Left kidney (tissue), 2 donors: Measurements from ENCODE around the gene HHLA2. TPM values are rescaled to one million over a fixed set of nuclear protein-coding genes. Genes with fewer than 3 reads are reported as not detected.

Source experiments
- DNase-seq: peaks from one replicate; pipeline ENCODE4 v3.0.0-alpha.2; 2013
- polyA plus RNA-seq: library from polyadenylated mRNA; unstranded; fragments of 120-200 nt; gene quantifications from one replicate; pipeline ENCODE4 v1.2.1, GENCODE V29; 2013; ENCODE audit not compliant: insufficient read length

The HHLA2 gene
- polyA plus RNA-seq, 1 donor: 21.3 TPM

DNA sequence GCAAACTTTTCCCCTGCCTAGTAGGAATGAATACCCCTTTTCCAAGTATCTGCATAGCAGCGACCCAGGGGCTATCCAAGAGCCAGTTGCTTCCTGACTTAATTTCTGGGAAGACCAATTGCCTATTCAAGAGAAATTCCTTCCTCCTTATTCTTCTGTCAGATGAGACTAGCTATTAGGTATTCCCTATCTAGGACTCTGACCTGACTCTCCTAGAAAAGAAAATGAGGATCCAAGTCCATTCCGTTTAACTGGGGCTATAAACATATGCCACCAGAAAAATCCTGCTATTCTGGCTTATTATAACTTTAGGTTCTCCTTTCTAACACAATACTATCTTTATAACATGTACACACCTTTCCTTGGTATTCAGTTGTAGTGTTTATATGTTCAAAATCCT lies 1.7 kb downstream of the HHLA2 start:
- no peak for DNase-seq

DNA sequence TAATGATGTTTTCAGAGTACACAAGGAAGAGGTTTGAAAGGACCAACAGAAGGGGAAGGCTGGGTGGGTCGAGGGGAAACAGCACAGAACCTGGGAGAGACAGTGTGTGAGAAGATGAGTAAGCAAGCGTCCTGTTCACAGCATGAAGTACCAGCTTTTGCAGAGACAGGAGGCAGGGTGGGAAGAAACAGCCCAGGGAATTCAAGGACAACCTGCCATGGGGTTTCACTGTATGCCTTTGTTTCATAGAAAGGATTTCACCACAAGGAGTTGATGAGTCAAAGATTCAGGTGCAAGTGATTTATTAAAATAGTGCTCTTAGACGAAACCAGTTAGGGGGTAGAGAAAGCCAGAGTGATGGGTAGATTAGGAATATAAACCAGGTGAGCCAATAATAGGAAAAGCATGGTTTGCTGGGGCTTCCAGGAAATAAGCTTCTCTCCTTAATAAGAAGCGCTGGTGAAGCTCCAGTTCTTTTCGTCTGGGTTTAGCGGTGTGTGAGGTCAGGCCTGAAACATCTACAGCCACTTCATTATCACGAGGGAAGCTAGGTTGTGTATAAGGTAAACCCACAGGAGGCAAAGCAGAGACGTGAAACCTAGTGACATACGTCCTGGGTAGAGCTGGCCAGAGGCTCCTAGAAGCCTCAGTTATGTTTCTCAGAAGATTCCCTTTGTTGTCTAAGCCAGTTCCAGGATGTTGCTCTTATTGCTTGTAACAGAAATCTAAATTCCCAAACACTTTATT lies 3.9 kb downstream of the HHLA2 start:
- no peak for DNase-seq

DNA sequence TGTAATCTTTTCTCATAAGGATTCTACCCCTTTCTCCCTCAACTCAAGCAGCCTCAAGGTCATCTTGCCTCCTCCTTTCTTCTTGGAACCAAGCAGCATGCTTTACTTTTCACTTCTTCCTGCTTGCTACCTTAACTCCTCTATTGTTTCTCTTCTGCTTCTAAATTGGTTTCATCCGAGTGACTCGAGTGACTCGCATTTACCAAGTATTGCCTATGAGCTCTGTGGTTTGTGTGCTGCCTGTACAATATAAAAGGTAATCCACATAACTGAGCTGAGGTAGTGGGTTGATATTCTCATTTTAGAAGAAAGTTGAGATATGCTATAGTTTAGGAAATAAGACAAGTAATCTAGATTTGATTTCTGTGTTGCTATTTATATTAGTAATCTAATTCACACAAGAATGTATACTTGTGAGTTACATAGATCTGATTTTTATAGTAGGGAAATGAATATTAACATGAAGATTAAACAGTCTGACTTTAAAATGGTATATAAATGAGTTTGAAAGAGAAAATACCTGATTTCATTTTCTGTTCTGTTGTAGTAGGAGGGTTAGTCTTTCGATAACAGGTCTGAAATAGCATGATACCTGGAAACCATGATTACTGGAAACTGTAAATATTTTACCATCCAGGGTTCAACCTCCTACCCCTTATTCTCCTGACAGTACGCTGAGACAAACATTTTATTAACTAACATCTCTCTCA lies 5.5 kb downstream of the HHLA2 start:
- DNase-seq: no peak

DNA sequence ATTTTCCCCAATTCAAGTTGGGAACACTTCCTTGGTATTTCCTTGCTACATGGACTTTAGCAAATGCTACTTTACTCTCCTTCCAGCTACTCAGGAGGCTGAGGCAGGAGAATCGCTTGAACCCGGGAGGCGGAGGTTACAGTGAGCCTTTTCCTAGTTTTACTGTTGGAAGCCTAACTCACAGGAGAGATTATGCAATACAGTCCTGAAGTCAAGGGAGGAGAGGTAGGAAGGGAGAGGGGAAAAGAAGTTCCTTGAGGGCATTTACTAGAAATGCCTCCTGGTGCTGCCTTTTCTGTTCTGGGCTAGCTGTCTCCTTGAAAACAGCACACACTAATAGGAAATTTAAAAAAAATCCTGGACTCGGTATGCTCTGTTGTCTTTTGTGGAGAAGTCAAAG lies 6.2 kb downstream of the HHLA2 start:
- no peak for DNase-seq

DNA sequence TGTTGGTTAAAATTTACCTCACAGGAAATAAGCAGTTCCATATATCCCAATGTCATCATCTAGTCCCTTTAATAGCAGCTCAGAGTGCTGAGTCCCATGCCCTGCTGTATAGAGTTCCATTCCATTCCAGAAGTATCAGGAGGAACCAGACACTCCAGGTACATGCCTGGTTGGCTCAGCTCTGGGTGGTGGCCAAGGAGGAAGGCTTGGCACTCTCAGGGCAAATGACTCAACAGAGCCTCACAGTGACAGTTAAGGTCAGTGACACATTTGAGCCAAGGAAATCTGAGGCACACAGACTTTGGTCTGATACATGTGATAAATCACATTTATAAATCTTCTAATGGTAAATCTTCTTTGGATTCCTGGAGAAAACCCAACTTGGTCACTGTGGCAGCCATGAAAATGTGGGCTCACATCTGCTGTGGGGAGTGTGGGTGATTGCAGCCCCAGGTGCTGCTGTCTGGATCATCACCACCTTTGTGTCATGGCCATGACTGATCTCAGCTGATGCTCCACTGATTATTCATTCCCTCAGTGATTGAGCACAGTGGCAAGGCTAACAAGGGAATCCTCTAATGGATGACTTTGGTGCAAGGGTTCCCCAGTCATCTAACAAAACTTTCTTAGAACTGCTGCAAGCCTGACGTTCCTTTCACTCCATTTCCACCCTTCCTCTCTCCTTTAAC lies 9.3 kb downstream of the HHLA2 start:
- no peak for DNase-seq

DNA sequence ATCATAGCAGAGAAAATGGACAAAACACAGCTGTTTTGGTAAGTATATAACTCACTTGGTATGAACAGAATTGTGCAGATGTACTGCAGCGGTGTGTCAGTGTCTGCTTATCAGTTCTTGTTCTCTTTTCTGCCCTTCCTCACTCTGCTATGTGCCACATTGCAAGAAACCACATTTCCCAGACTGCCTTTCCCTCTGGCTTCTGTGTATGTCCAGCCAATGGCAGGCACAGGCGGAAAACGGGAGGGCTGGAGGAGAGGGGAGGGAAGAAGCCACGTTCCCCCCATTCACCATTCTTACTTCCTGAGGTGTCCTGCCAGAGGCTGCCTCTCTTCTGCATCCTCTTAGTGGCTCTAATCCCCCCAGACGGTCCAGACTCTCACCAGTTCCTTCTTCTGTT lies 15.4 kb downstream of the HHLA2 start:
- no peak for DNase-seq

DNA sequence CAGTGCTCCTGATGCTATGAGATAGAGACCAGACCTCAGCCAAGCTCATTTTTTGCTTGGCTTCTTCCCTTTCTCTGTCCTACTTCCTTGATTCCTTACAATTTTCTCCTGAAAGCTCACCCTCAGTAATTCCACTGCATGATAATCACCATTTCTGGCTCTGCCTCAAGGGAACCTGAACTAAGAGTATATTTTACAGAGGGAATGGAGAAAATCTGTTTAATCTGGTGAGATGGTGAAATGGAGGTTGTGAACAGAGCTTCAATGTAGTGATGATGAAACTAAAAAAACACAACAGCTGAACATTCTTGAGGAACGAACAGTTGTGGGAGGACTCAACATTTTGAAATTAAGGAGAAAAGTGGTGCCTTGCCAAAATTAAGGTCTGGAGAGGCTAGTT lies 16.3 kb downstream of the HHLA2 start:
- DNase-seq: no peak

DNA sequence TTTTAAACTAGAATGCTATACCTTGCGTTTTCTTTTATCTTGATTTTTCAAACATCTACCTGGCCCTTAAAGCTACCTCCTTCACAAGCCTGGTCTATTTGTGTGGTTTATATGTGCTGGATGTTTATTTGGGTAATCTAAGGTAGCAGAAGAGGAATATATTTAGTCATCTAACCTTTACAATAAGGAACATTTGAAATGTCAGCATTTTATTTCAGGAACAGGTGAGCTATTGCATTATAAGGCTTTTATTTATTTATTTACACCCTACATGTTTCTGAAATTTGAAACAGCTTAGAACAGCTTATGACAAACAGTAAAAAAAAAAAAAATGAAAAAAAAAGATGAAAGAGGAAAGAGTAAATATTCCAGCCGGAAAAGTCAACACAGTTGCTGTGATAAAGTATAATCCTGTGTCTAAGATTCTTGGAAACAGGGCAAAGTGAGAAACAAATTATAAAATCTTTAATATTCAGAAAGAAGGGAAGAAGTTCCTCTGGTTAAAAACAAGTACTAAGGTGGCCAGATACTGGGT lies 19.5 kb downstream of the HHLA2 start:
- no peak for DNase-seq

DNA sequence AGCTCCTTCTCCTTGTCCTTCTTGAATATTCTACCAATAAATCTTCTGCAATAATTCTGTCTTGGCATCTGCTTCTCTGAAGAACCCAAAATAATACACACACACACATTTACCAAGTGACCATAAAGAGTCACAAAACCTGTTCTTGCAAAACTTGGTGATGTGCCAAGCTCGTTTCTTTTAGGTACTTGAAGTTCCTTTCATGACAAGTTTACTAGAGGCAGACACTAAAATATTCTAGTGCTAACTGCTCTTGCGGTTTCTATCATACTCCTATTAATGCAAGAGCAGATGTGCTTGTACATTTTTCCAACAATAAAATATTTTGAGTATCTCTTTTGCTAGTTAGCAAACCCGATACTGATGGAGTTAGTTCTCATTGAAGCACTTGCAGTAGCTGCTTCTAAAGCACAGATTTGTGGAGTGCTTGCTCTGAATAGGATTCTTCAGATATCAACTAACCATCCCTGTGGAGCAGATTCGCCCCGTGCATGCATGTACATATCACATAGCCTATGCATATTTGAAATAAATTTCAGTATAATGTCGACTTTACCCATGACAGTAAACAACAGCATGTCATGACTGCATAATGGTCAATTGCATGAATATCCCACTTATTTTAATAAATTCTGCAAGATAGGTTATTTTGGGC lies 23.2 kb downstream of the HHLA2 start:
- DNase-seq: peak; percentile 26

DNA sequence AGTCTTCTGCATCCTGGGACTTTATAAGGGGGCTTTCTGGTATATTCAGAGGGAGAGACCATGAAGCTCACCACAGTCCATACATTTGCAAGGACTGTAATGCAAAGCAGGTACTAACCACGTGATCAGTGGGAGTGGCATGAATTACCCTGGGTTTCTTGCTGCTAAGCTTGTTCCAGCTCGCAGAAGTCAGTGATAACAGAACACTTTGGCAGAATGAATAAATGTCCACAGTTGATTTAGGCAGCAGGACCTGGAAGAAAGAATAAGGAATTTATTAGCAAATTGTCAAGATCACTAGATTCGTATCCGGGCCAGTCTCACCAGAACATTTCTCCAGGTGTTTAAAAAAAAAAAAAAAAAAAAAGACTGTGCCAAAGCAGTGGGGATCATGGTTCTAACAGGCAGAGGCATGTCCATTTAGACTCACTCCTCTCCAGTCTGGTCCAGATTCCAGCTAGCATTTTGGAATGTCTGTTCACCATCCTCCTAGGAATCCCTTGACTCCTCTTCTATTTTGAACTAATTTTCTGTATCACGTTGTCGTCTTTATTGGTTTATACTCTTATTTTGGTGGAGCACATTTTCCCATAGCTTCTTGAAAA lies 24.5 kb downstream of the HHLA2 start:
- DNase-seq: no peak

DNA sequence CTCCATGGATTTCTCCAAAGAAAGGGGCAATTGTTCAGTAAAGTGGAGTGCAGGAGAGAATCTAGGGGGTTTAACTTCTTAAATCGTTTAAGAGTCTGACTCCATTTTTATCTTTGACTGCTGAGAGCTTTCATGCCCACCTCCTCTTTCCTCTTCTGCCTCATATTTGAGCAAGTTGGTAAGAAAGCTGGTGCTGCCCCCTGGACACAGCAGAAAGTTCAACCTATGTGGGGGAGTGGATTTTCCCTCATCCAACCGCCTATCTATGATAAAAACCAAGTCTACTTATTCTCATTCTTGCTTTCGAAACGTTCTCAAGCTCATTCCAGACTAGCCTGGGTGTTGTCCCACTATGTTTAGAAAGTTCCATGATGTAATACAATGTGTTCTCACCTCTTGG lies 26.0 kb downstream of the HHLA2 start:
- no peak for DNase-seq

DNA sequence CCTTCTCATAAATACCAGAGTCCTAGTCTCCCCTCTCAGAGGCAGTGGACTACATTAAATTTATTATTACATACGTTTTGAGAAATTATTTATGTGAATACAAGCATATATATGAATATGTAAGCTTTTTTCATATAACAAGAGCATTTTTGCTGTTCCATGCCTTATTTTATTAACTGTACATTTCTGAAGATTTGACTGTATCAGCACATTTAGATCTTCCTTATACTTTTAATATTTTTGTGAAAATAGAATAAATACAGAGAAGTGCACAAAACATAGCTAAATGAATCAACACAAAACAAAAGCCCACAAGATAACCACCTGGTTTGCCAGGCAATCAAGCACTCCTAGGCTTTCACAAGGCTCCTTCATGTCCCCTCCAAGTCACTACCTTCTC lies 27.8 kb downstream of the HHLA2 start:
- DNase-seq: no peak

DNA sequence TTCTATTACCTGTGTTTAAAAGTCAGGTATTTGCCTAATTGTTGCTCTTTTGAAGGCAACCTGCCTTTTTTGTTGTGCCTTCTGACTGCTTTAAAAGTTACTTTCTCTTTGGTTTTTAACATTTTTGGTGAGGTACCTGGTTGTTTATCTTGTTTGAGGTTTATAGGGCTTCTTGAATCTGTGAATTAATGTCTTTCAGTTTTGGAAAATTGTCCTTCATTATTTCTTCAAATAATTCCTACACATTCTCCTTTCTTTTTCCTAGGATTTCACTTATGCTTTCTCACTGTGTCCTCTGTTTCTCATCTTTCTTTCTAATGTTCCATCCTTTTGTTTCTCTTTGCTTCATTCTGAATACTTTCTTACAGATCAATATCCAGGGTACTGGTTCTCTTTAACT lies 30.8 kb downstream of the HHLA2 start:
- DNase-seq: no peak

DNA sequence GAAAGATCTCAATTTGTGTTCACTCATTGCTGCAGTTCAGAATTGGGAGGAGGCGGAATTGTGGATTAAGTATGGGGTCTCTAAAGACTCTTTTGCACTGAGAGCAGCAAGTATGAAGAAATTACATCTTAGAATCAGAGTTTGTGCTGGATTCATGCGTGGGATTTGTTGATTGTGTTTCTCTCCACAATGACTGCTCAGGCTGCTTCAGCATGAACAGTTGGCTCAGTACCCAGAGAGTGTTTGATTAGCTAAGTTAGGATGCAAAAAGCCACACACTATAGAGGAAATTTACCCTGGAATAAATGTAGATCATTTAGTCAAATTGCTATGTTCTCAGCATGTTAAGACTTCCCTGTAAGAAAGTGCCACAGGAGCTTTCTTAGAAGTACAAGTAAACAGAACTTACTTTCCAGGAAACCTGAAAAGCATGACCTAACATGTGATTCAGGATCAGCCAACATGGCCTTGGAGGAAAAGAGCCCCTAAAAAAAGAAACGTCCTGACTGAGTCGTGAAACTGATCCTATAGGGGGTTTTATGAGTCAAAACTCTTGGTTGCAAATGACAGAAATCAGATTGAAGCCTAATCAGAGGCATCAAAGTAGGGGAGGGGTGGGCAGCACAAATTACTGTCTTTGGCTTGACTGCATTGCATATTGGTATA lies 32.6 kb downstream of the HHLA2 start:
- no peak for DNase-seq

DNA sequence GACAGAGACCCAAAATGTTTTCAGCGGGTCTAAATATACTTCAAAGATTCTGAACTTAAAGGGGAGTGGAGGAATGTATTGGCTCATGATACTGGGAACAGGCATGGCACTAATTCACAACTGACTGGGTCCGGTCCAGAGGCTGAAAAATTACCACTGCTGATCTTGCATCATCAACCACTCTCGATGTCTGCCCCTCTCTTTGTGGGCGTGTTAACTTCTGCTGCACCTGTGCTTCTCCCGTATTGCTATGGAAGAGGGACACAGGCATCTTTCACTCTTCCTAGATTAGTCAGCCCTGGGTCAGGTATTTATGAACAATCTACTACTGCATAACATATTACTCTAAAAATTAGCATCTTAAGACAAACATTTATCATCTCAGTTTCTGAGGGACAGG lies 33.2 kb downstream of the HHLA2 start:
- DNase-seq: no peak

DNA sequence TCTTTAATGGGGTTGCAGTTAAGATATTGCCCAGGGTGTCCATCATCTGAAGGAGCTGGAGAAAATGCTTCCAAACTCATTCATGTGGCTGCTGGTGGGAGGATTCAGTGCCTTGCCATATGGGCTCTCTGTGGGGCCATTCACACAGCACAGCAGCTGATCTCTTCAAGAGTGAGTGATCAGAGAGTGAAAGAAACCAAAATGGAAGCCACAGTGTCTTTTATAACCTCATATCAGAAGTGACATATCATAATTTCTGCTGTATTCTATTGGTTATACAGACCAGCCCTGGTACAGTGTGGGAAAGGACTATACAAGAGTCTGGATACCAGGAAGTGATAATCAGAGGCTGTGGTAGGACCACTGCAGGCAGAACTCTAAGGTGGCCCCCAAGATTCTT lies 33.6 kb downstream of the HHLA2 start:
- no peak for DNase-seq

DNA sequence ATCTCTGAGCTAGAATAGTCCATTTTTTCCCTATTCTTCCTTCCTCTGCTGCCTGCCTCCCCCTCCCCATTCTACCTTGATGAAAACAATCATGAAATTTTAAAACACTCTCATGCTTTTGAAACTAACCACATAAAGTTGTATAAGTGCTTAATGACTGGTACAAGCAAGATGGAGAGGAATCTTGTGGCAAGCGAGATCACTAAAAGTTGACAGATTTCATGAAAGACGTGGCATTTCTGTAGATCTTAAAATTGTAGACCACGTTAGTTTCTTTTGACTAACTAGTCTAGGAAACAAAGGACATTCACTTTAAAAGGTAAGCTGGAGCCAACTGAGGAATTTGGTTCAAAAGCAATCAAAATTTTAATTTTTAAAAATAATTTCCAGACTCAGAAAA lies 35.4 kb downstream of the HHLA2 start:
- no peak for DNase-seq

DNA sequence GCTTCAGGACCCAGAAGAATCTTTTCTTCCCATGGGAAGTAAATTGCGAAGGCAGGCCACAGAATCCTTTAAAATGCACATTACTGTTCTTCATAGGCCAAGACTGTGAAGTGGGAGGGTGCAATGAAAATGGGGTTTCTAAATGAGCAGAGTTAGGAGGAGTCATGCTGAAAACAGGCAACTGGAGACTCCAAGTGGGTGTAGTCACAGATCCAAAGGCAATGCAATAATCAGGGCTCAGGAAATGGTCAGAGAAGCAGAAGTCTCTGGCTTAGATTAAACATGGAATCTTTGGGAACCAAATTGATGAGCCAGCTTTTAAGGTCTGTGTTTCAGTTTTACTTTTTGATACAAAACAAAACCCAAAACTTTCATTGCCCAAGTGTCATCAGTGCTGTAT lies 37.6 kb downstream of the HHLA2 start:
- DNase-seq: no peak

DNA sequence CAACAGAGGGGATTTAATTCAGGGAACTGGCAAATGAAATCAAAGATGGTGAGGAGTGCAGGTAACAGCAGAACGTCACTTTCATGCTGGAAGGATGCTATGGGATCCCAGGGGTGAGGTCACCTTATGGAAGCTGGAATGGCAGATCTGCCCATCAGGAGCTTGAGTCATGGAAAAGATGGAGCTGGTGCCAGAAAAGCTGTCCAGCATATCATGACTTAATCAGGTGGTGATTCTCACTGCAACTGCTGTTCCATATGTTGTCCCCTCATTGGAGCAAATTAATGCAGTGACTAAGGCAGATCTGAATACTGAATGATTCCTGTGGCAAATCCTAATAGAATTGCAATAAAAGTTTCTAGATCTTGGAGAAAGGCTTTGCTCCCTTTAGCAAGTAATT lies 38.4 kb downstream of the HHLA2 start:
- no peak for DNase-seq

DNA sequence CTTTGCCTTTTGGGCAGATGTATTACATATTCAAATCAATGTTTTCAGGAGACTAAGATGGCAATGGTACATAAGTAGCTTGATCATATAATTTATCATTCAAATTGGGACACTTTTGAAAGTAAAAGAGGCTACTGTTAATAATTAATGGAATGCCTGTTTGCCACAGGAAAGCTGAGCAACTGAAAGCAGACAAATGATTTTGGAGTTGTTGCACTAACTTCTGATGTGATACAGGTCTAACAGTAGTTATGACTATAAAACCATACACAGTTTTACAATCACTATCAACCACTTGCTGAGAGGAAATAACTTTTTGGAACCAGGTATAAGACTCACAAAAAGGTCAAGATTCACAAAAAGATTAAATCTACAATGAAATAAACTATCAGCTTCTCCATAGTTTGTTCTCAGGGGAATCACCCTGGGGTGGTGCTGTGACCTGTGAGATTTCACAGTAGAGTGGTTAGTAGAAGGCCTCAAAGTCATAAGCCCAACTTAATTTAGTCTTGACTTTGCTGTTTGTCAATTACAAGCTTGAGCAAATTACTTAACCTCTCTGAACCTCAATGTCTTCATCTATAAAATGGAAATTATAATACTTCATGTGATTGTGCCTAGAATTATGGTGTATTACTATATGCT lies 42.7 kb downstream of the HHLA2 start:
- no peak for DNase-seq

DNA sequence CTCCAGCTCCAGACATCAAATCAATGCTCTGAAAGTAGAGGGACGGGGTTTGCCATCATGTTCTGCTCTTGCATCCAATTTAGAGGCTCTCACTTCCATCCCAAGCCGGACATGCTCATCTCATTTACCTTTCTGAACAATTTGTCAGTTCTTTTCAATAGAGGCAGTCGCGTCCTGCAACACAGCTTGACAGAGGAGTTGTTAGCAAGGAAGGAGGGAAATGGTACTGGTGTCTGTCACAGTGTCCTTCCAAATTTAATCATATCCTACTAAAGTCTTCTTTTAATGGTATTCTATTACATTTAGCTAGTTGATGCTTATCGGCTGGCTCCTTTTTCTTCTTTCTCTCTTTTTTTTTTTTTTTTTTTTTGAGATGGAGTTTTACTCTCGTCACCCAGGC lies 45.6 kb downstream of the HHLA2 start:
- DNase-seq: no peak
